Immature natural killer cell (primary cell): ENCODE measurements around the gene ATP2C1. TPM values are rescaled to one million over a fixed set of nuclear protein-coding genes. Genes with fewer than 3 reads are reported as not detected.
A peak's percentile ranks its signal among the peaks of the same experiment; 100 is the strongest.
"Not testable (repeated sequence)": the region's sequence is repeated elsewhere in the genome, so short reads cannot be mapped to it uniquely, and the experiment has no call there.

Source experiments
- DNase-seq, 3 donors: peaks; one replicate each; pipeline ENCODE4 v3.0.0; 2022; ENCODE audit warnings: mixed read lengths in 1 of 3
- H3K27ac Mint-ChIP-seq, 6 donors: one replicate each; pipeline ENCODE4 v1.8.0; 2020; ENCODE audit warnings: mixed read lengths in 6 of 6, mild to moderate bottlenecking in 5 of 6, inconsistent platforms in 4 of 6, moderate library complexity in 3 of 6
- H3K27me3 Mint-ChIP-seq, 3 donors: one replicate each; pipeline ENCODE4 v1.8.0; 2020 to 2021; ENCODE audit warnings: low read depth in 3 of 3, mild to moderate bottlenecking in 3 of 3, mixed read lengths in 3 of 3, moderate library complexity in 3 of 3, inconsistent platforms in 1 of 3
- H3K36me3 Mint-ChIP-seq, 3 donors: one replicate each; pipeline ENCODE4 v1.8.0; 2020; ENCODE audit warnings: mixed read lengths in 3 of 3, inconsistent platforms in 2 of 3, mild to moderate bottlenecking in 2 of 3
- H3K4me1 Mint-ChIP-seq, 2 donors: one replicate each; pipeline ENCODE4 v1.8.0; 2020; ENCODE audit warnings: inconsistent platforms in 2 of 2, mild to moderate bottlenecking in 2 of 2, mixed read lengths in 2 of 2, moderate library complexity in 1 of 2
- H3K4me3 Mint-ChIP-seq, 5 donors: one replicate each; pipeline ENCODE4 v1.8.0; 2020; ENCODE audit warnings: mild to moderate bottlenecking in 5 of 5, mixed read lengths in 5 of 5, inconsistent platforms in 3 of 5, moderate library complexity in 3 of 5
- H3K9me3 Mint-ChIP-seq, 6 donors: one replicate each; pipeline ENCODE4 v1.8.0; 2020; ENCODE audit warnings: mild to moderate bottlenecking in 6 of 6, mixed read lengths in 6 of 6, inconsistent platforms in 4 of 6, moderate library complexity in 3 of 6
- polyA plus RNA-seq, 3 donors: library from polyadenylated mRNA; unstranded; fragments of 300-500 nt; fragmentation: Illumina TruSeq; gene quantifications; one replicate each; pipeline ENCODE4 v1.2.3, GENCODE V29; 2021

The ATP2C1 gene
- polyA plus RNA-seq, 3 donors from 2014 or later, result 7.7 to 14.0 (median 13.8) TPM

- no peak overlapping the region for H3K4me3 Mint-ChIP-seq
- H3K27me3 Mint-ChIP-seq, result peaks cover 0 to 2% (median 0%) of the 10 kb centered on the region in 3 donors
- H3K36me3 Mint-ChIP-seq, result peaks cover 42 to 53% (median 50%) of the 10 kb centered on the region in 3 donors
- no peak for DNase-seq
- H3K27ac Mint-ChIP-seq, result no peak overlapping the region
- H3K4me1 Mint-ChIP-seq, result no peaks in the 10 kb centered on the region
- H3K9me3 Mint-ChIP-seq, result no peaks in the 10 kb centered on the region
Observed at GRCh38 chr3:130963444-130963843, 69.6 kb downstream of the ATP2C1 start.

- Mint-ChIP-seq H3K36me3 (peaks cover 42 to 53% (median 47%) of the 10 kb centered on the region in 3 donors), H3K9me3 (no peaks in the 10 kb centered on the region), H3K27me3 (peaks cover 0 to 2% (median 0%) of the 10 kb centered on the region in 3 donors), H3K4me1 (no peaks in the 10 kb centered on the region), H3K4me3 (no peak overlapping the region), H3K27ac (no peak overlapping the region)
- DNase-seq, result no peak
Observed at GRCh38 chr3:130963878-130964277, 70.0 kb downstream of the ATP2C1 start.

- H3K36me3 Mint-ChIP-seq, result peaks cover 37 to 51% (median 40%) of the 10 kb centered on the region in 3 donors
- H3K4me3 Mint-ChIP-seq, result no peak overlapping the region
- no peaks in the 10 kb centered on the region for H3K9me3 Mint-ChIP-seq
- peaks cover 0 to 2% (median 0%) of the 10 kb centered on the region in 3 donors for H3K27me3 Mint-ChIP-seq
- no peaks in the 10 kb centered on the region for H3K4me1 Mint-ChIP-seq
- no peak for DNase-seq
- H3K27ac Mint-ChIP-seq, result no peak overlapping the region
Observed at GRCh38 chr3:130967281-130967680, 73.4 kb downstream of the ATP2C1 start.

- no peaks in the 10 kb centered on the region for H3K4me1 Mint-ChIP-seq
- peaks cover 40 to 54% (median 44%) of the 10 kb centered on the region in 3 donors for H3K36me3 Mint-ChIP-seq
- H3K27ac Mint-ChIP-seq, result no peak overlapping the region
- H3K9me3 Mint-ChIP-seq, result no peaks in the 10 kb centered on the region
- no peak for DNase-seq
- H3K4me3 Mint-ChIP-seq, result no peak overlapping the region
- H3K27me3 Mint-ChIP-seq, result peaks cover 0 to 2% (median 0%) of the 10 kb centered on the region in 3 donors
Observed at GRCh38 chr3:130968221-130968620, 74.3 kb downstream of the ATP2C1 start.

- no peaks in the 10 kb centered on the region for H3K9me3 Mint-ChIP-seq
- peaks cover 40 to 60% (median 48%) of the 10 kb centered on the region in 3 donors for H3K36me3 Mint-ChIP-seq
- H3K4me3 Mint-ChIP-seq, result no peak overlapping the region
- no peak for DNase-seq
- peaks cover 0 to 2% (median 0%) of the 10 kb centered on the region in 3 donors for H3K27me3 Mint-ChIP-seq
- no peak overlapping the region for H3K27ac Mint-ChIP-seq
- H3K4me1 Mint-ChIP-seq, result no peaks in the 10 kb centered on the region
Observed at GRCh38 chr3:130969621-130970020, 75.7 kb downstream of the ATP2C1 start.

- Mint-ChIP-seq H3K9me3 (no peaks in the 10 kb centered on the region), H3K27ac (no peak overlapping the region), H3K36me3 (peaks cover 30 to 57% (median 35%) of the 10 kb centered on the region in 3 donors), H3K4me3 (no peak overlapping the region), H3K27me3 (peaks cover 0 to 2% (median 0%) of the 10 kb centered on the region in 3 donors), H3K4me1 (no peaks in the 10 kb centered on the region)
- DNase-seq, result no peak
Observed at GRCh38 chr3:130971208-130971607, 77.3 kb downstream of the ATP2C1 start.

- H3K36me3 Mint-ChIP-seq, result peaks cover 24 to 49% (median 29%) of the 10 kb centered on the region in 3 donors
- not testable (repeated sequence) for H3K27ac Mint-ChIP-seq, H3K4me1 Mint-ChIP-seq
Observed at GRCh38 chr3:130972592-130972991, 78.7 kb downstream of the ATP2C1 start.

GRCh38 chr3:130973406-130973805 is 79.5 kb downstream of the ATP2C1 start:
- DNase-seq, result no peak
- Mint-ChIP-seq H3K4me3 (no peak overlapping the region), H3K4me1 (no peaks in the 10 kb centered on the region), H3K36me3 (peaks cover 21 to 46% (median 29%) of the 10 kb centered on the region in 3 donors), H3K27me3 (no peaks in the 10 kb centered on the region), H3K9me3 (no peaks in the 10 kb centered on the region), H3K27ac (no peak overlapping the region)

More at GRCh38 chr3:130972592-130972991, 78.7 kb downstream of the ATP2C1 start:
- not testable (repeated sequence) for H3K4me3 Mint-ChIP-seq, H3K27me3 Mint-ChIP-seq, DNase-seq, H3K9me3 Mint-ChIP-seq

GRCh38 chr3:130974201-130974600 is 80.3 kb downstream of the ATP2C1 start:
- H3K36me3 Mint-ChIP-seq, result peaks cover 20 to 46% (median 30%) of the 10 kb centered on the region in 3 donors
- no peaks in the 10 kb centered on the region for H3K4me1 Mint-ChIP-seq
- no peak overlapping the region for H3K4me3 Mint-ChIP-seq
- no peaks in the 10 kb centered on the region for H3K27me3 Mint-ChIP-seq
- no peak overlapping the region for H3K27ac Mint-ChIP-seq
- no peaks in the 10 kb centered on the region for H3K9me3 Mint-ChIP-seq
- no peak for DNase-seq

GRCh38 chr3:130975251-130975650 is 81.4 kb downstream of the ATP2C1 start:
- H3K36me3 Mint-ChIP-seq, result peaks cover 16 to 42% (median 33%) of the 10 kb centered on the region in 3 donors
- no peak overlapping the region for H3K4me3 Mint-ChIP-seq
- no peaks in the 10 kb centered on the region for H3K4me1 Mint-ChIP-seq
- no peak for DNase-seq
- H3K27me3 Mint-ChIP-seq, result no peaks in the 10 kb centered on the region
- H3K27ac Mint-ChIP-seq, result peak overlapping the region in 1 of 6 donors; percentile 6
- H3K9me3 Mint-ChIP-seq, result no peaks in the 10 kb centered on the region

GRCh38 chr3:130976706-130977105 is 82.8 kb downstream of the ATP2C1 start:
- Mint-ChIP-seq H3K27me3 (no peaks in the 10 kb centered on the region), H3K36me3 (peaks cover 8 to 31% (median 27%) of the 10 kb centered on the region in 3 donors), H3K9me3 (no peaks in the 10 kb centered on the region), H3K27ac (no peak overlapping the region), H3K4me3 (no peak overlapping the region), H3K4me1 (no peaks in the 10 kb centered on the region)
- no peak for DNase-seq

GRCh38 chr3:130979117-130979516 is 85.2 kb downstream of the ATP2C1 start:
- H3K36me3 Mint-ChIP-seq, result peaks cover 5 to 26% (median 18%) of the 10 kb centered on the region in 3 donors
- H3K9me3 Mint-ChIP-seq, result no peaks in the 10 kb centered on the region
- H3K27me3 Mint-ChIP-seq, result no peaks in the 10 kb centered on the region
- no peak overlapping the region for H3K4me3 Mint-ChIP-seq
- no peaks in the 10 kb centered on the region for H3K4me1 Mint-ChIP-seq
- H3K27ac Mint-ChIP-seq, result peak overlapping the region in 1 of 6 donors; percentile 18
- DNase-seq, result no peak

GRCh38 chr3:130981469-130981868 is 87.6 kb downstream of the ATP2C1 start:
- Mint-ChIP-seq H3K27ac (no peak overlapping the region), H3K36me3 (peaks cover 4 to 31% (median 6%) of the 10 kb centered on the region in 3 donors), H3K4me3 (no peak overlapping the region), H3K27me3 (no peaks in the 10 kb centered on the region), H3K4me1 (no peaks in the 10 kb centered on the region), H3K9me3 (no peaks in the 10 kb centered on the region)
- DNase-seq, result no peak

- Mint-ChIP-seq H3K4me1 (no peaks in the 10 kb centered on the region), H3K27me3 (peaks cover 0 to 2% (median 0%) of the 10 kb centered on the region in 3 donors), H3K27ac (peak overlapping the region in 2 of 6 donors; percentile 9 to 55), H3K9me3 (no peaks in the 10 kb centered on the region), H3K4me3 (no peak overlapping the region), H3K36me3 (peaks cover 5 to 24% (median 17%) of the 10 kb centered on the region in 3 donors)
- no peak for DNase-seq
Observed at GRCh38 chr3:130990282-130990681, 96.4 kb downstream of the ATP2C1 start.

GRCh38 chr3:130991126-130991525 is 97.2 kb downstream of the ATP2C1 start:
- H3K27me3 Mint-ChIP-seq, result peaks cover 0 to 2% (median 0%) of the 10 kb centered on the region in 3 donors
- H3K36me3 Mint-ChIP-seq, result peaks cover 5 to 19% (median 14%) of the 10 kb centered on the region in 3 donors

More at GRCh38 chr3:130991126-130991525, 97.2 kb downstream of the ATP2C1 start:
- H3K4me1 Mint-ChIP-seq, result no peaks in the 10 kb centered on the region
- no peak overlapping the region for H3K4me3 Mint-ChIP-seq
- no peaks in the 10 kb centered on the region for H3K9me3 Mint-ChIP-seq
- no peak overlapping the region for H3K27ac Mint-ChIP-seq
- DNase-seq, result no peak
